Right atrium auricular region (tissue), 2 donors: Measurements from ENCODE around the gene CYB5R2. TPM values are rescaled to one million over a fixed set of nuclear protein-coding genes. Genes with fewer than 3 reads are reported as not detected.

Experiments used
- DNase-seq: peaks from one replicate; pipeline ENCODE4 v3.0.0-alpha.2; 2019; ENCODE audit warnings: low spot score
- H3K27ac ChIP-seq, 2 donors: fragments of 200-600 bp; sonication (generic); 1 replicate in 1 of 2; 2 replicates in 1 of 2; pipeline ENCODE4 v1.5.1; 2016 to 2019
- H3K27me3 ChIP-seq, 2 donors: fragments of 200-600 bp; sonication (generic); one replicate each; pipeline versions ENCODE4 v1.5.1 to v1.6.0; 2017 to 2019
- H3K36me3 ChIP-seq: fragments of 200-600 bp; sonication (generic); one replicate; pipeline ENCODE4 v1.5.1; 2016
- H3K4me1 ChIP-seq, 2 donors: fragments of 200-600 bp; sonication (generic); one replicate each; pipeline versions ENCODE4 v1.5.1 to v1.6.0; 2017 to 2019
- H3K4me3 ChIP-seq, 2 donors: fragments of 200-600 bp; sonication (generic); 1 replicate in 1 of 2; 2 replicates in 1 of 2; pipeline ENCODE4 v1.5.1; 2017 to 2019; ENCODE audit warnings: mild to moderate bottlenecking in 1 of 2, moderate library complexity in 1 of 2
- H3K9me3 ChIP-seq, 2 donors: fragments of 200-600 bp; sonication (generic); one replicate each; pipeline ENCODE4 v1.5.1; 2019
- CTCF ChIP-seq, 2 donors: fragments of 200-600 bp; sonication (generic); IDR thresholded peaks; one replicate each; pipeline ENCODE4 v1.5.1; 2019; ENCODE audit warnings: antibody characterized with exemption in 2 of 2
- total RNA-seq, 2 donors: library from RNA; depleted of rRNA; stranded (reverse); fragments of >200 nt; gene quantifications; one replicate each; pipeline ENCODE4 v1.1.0, GENCODE V29; 2016

CYB5R2 gene
- total RNA-seq, 2 donors from 2014 or later = 1.5 to 4.0 TPM

GRCh38 chr11:7694235-7694634 is 20.9 kb upstream of the CYB5R2 start:
- no peaks in the 10 kb centered on the region for H3K4me1 ChIP-seq
- DNase-seq = no peak
- no peaks in the 10 kb centered on the region for H3K36me3 ChIP-seq
- H3K9me3 ChIP-seq = no peaks in the 10 kb centered on the region
- no peak overlapping the region for H3K4me3 ChIP-seq
- no peak for TF ChIP-seq CTCF (IDR thresholded peaks at IDR 0.05)
- no peak overlapping the region for H3K27ac ChIP-seq
- H3K27me3 ChIP-seq = no peaks in the 10 kb centered on the region

GRCh38 chr11:7692426-7692825 is 19.1 kb upstream of the CYB5R2 start:
- Histone ChIP-seq H3K36me3 (no peaks in the 10 kb centered on the region), H3K9me3 (no peaks in the 10 kb centered on the region), H3K4me1 (no peaks in the 10 kb centered on the region), H3K27ac (no peak overlapping the region), H3K4me3 (no peak overlapping the region), H3K27me3 (no peaks in the 10 kb centered on the region)
- no peak for TF ChIP-seq CTCF (IDR thresholded peaks at IDR 0.05)
- DNase-seq = no peak

GRCh38 chr11:7691759-7692350 is 18.6 kb upstream of the CYB5R2 start:
- H3K4me1 ChIP-seq = no peaks in the 10 kb centered on the region
- H3K36me3 ChIP-seq = no peaks in the 10 kb centered on the region
- no peak for DNase-seq
- no peaks in the 10 kb centered on the region for H3K27me3 ChIP-seq
- no peak for TF ChIP-seq CTCF (IDR thresholded peaks at IDR 0.05)
- no peaks in the 10 kb centered on the region for H3K9me3 ChIP-seq
- H3K27ac ChIP-seq = no peak overlapping the region
- no peak overlapping the region for H3K4me3 ChIP-seq

- H3K27me3 ChIP-seq = no peaks in the 10 kb centered on the region
- H3K4me1 ChIP-seq = no peaks in the 10 kb centered on the region
- no peaks in the 10 kb centered on the region for H3K9me3 ChIP-seq
- DNase-seq = no peak
- H3K4me3 ChIP-seq = no peak overlapping the region
- H3K36me3 ChIP-seq = no peaks in the 10 kb centered on the region
- TF ChIP-seq CTCF (IDR thresholded peaks at IDR 0.05) = no peak
- H3K27ac ChIP-seq = no peak overlapping the region
These were observed 17.3 kb upstream of the CYB5R2 start for GRCh38 chr11:7690648-7691047.

GRCh38 chr11:7689239-7689638 is 15.9 kb upstream of the CYB5R2 start:
- no peaks in the 10 kb centered on the region for H3K36me3 ChIP-seq
- DNase-seq = no peak
- H3K27me3 ChIP-seq = no peaks in the 10 kb centered on the region
- no peaks in the 10 kb centered on the region for H3K4me1 ChIP-seq
- no peak for TF ChIP-seq CTCF (IDR thresholded peaks at IDR 0.05)
- no peaks in the 10 kb centered on the region for H3K9me3 ChIP-seq
- H3K27ac ChIP-seq = no peak overlapping the region
- H3K4me3 ChIP-seq = no peak overlapping the region

GRCh38 chr11:7688238-7688826 is 15.0 kb upstream of the CYB5R2 start:
- peak; percentile 76 to 83 for TF ChIP-seq CTCF (IDR thresholded peaks at IDR 0.05)
- no peaks in the 10 kb centered on the region for H3K9me3 ChIP-seq
- H3K36me3 ChIP-seq = no peaks in the 10 kb centered on the region
- H3K27me3 ChIP-seq = no peaks in the 10 kb centered on the region
- no peak overlapping the region for H3K27ac ChIP-seq
- H3K4me3 ChIP-seq = no peak overlapping the region
- DNase-seq = no peak
- H3K4me1 ChIP-seq = no peaks in the 10 kb centered on the region
